ENCODE data around the gene C8A.

GRCh38 chr1:56908619-56909221, 54.1 kb downstream of the C8A start:
- TF ChIP-seq EZH2phosphoT487 (IDR thresholded peaks at IDR 0.05; ENCODE audit: insufficient read depth, low read depth), result 0 out of 2 replicates have a peak, but pooled peaks have one; percentile 48
- no peak for TF ChIP-seq EZH2 (IDR thresholded peaks at IDR 0.05; ENCODE audit: insufficient read depth, poor library complexity, severe bottlenecking)
